ENCODE results near the gene DOCK9. TPM values are rescaled to one million over a fixed set of nuclear protein-coding genes. Genes with fewer than 3 reads are reported as not detected.

DOCK9 gene
- total RNA-seq, 1 donor = 44.5 TPM

- H3K36me3 ChIP-seq (ENCODE audit: insufficient read depth, low read length) = no peaks in the 10 kb centered on the region
- TF ChIP-seq CTCF (IDR thresholded peaks at IDR 0.05; ENCODE audit: extremely low read depth, low read depth, low read length) = no peak
- no peak for DNase-seq (ENCODE audit: insufficient read length, low spot score, missing footprints)
Observed at GRCh38 chr13:99005609-99006008, 27.7 kb upstream of the DOCK9 start.

GRCh38 chr13:99004978-99005377, 27.1 kb upstream of the DOCK9 start:
- peaks cover 4% of the 10 kb centered on the region for H4K20me1 ChIP-seq (ENCODE audit: insufficient read depth, low read length)
- TF ChIP-seq CTCF (IDR thresholded peaks at IDR 0.05; ENCODE audit: extremely low read depth, low read depth, low read length) = no peak
- no peaks in the 10 kb centered on the region for H3K79me2 ChIP-seq (ENCODE audit: insufficient read depth, low read length)
- peaks cover 5% of the 10 kb centered on the region for H3K4me1 ChIP-seq (ENCODE audit: insufficient read depth, low read length)
- no peak overlapping the region for H3K4me3 ChIP-seq (ENCODE audit: insufficient read depth, low read length)
- H3K9me3 ChIP-seq (ENCODE audit: low read depth, low read length) = no peaks in the 10 kb centered on the region
- H3K27me3 ChIP-seq (ENCODE audit: insufficient read depth, low read length) = no peaks in the 10 kb centered on the region
- DNase-seq (ENCODE audit: insufficient read length, low spot score, missing footprints) = no peak
- H3K36me3 ChIP-seq (ENCODE audit: insufficient read depth, low read length) = no peaks in the 10 kb centered on the region
- H3K4me2 ChIP-seq (ENCODE audit: insufficient read depth, low read length) = no peak overlapping the region
- H3K27ac ChIP-seq (ENCODE audit: low read depth, low read length) = no peak overlapping the region
- no peak overlapping the region for H2AFZ ChIP-seq (ENCODE audit: low read length)

More at GRCh38 chr13:99005609-99006008, 27.7 kb upstream of the DOCK9 start:
- H3K27ac ChIP-seq (ENCODE audit: low read depth, low read length) = no peak overlapping the region
- H2AFZ ChIP-seq (ENCODE audit: low read length) = no peak overlapping the region
- no peaks in the 10 kb centered on the region for H4K20me1 ChIP-seq (ENCODE audit: insufficient read depth, low read length)
- peaks cover 5% of the 10 kb centered on the region for H3K4me1 ChIP-seq (ENCODE audit: insufficient read depth, low read length)
- H3K4me3 ChIP-seq (ENCODE audit: insufficient read depth, low read length) = no peak overlapping the region
- H3K9me3 ChIP-seq (ENCODE audit: low read depth, low read length) = no peaks in the 10 kb centered on the region
- no peak overlapping the region for H3K4me2 ChIP-seq (ENCODE audit: insufficient read depth, low read length)
- H3K79me2 ChIP-seq (ENCODE audit: insufficient read depth, low read length) = no peaks in the 10 kb centered on the region
- no peaks in the 10 kb centered on the region for H3K27me3 ChIP-seq (ENCODE audit: insufficient read depth, low read length)

GRCh38 chr13:99003851-99004471, 26.1 kb upstream of the DOCK9 start:
- H3K9me3 ChIP-seq (ENCODE audit: low read depth, low read length) = no peaks in the 10 kb centered on the region
- no peaks in the 10 kb centered on the region for H3K79me2 ChIP-seq (ENCODE audit: insufficient read depth, low read length)
- no peak overlapping the region for H3K4me3 ChIP-seq (ENCODE audit: insufficient read depth, low read length)
- H4K20me1 ChIP-seq (ENCODE audit: insufficient read depth, low read length) = peaks cover 4% of the 10 kb centered on the region
- H3K27ac ChIP-seq (ENCODE audit: low read depth, low read length) = no peak overlapping the region
- no peak overlapping the region for H3K4me2 ChIP-seq (ENCODE audit: insufficient read depth, low read length)
- no peaks in the 10 kb centered on the region for H3K36me3 ChIP-seq (ENCODE audit: insufficient read depth, low read length)
- DNase-seq (ENCODE audit: insufficient read length, low spot score, missing footprints) = no peak
- TF ChIP-seq CTCF (IDR thresholded peaks at IDR 0.05; ENCODE audit: extremely low read depth, low read depth, low read length) = no peak
- H2AFZ ChIP-seq (ENCODE audit: low read length) = no peak overlapping the region
- H3K4me1 ChIP-seq (ENCODE audit: insufficient read depth, low read length) = peaks cover 5% of the 10 kb centered on the region
- H3K27me3 ChIP-seq (ENCODE audit: insufficient read depth, low read length) = no peaks in the 10 kb centered on the region

GRCh38 chr13:99003186-99003585, 25.3 kb upstream of the DOCK9 start:
- H3K4me2 ChIP-seq (ENCODE audit: insufficient read depth, low read length) = no peak overlapping the region
- peaks cover 10% of the 10 kb centered on the region for H3K4me1 ChIP-seq (ENCODE audit: insufficient read depth, low read length)
- peaks cover 4% of the 10 kb centered on the region for H4K20me1 ChIP-seq (ENCODE audit: insufficient read depth, low read length)
- H3K36me3 ChIP-seq (ENCODE audit: insufficient read depth, low read length) = no peaks in the 10 kb centered on the region
- no peak for TF ChIP-seq CTCF (IDR thresholded peaks at IDR 0.05; ENCODE audit: extremely low read depth, low read depth, low read length)
- no peaks in the 10 kb centered on the region for H3K9me3 ChIP-seq (ENCODE audit: low read depth, low read length)
- no peak overlapping the region for H3K27ac ChIP-seq (ENCODE audit: low read depth, low read length)
- H2AFZ ChIP-seq (ENCODE audit: low read length) = no peak overlapping the region
- H3K79me2 ChIP-seq (ENCODE audit: insufficient read depth, low read length) = no peaks in the 10 kb centered on the region
- DNase-seq (ENCODE audit: insufficient read length, low spot score, missing footprints) = no peak
- H3K4me3 ChIP-seq (ENCODE audit: insufficient read depth, low read length) = no peak overlapping the region
- no peaks in the 10 kb centered on the region for H3K27me3 ChIP-seq (ENCODE audit: insufficient read depth, low read length)

Measured in osteoblast (primary cell).